C4-2B (cell line): Measurements from ENCODE around the gene MNT.

ENCODE experiments used
- CTCF ChIP-seq: fragments of 450-650 bp; conservative IDR thresholded peaks from 2 replicates; pipeline ENCODE4 v1.5.1; 2017; ENCODE audit warnings: mild to moderate bottlenecking
- ZFX ChIP-seq: fragments of 450-650 bp; IDR thresholded peaks from 2 replicates; pipeline ENCODE4 v1.6.1; 2017

- TF ChIP-seq CTCF (no peak), ZFX (no peak)
Observed at GRCh38 chr17:2338315-2338657, 62.6 kb downstream of the MNT start.
